GM21529 (cell line): ENCODE data around the gene LRRC73.

ENCODE experiments used
- ATAC-seq: cut with Tn5 transposase; IDR thresholded peaks from one replicate; pipeline ENCODE4 v1.9.1; 2021; ENCODE audit not compliant: unreplicated experiment

Gene LRRC73

GRCh38 chr6:43493833-43494232 is 16.3 kb downstream of the LRRC73 start:
- no peak for ATAC-seq

- ATAC-seq = no peak
Observed at GRCh38 chr6:43493230-43493629, 16.9 kb downstream of the LRRC73 start.

- no peak for ATAC-seq
Observed at GRCh38 chr6:43492673-43493072, 17.5 kb downstream of the LRRC73 start.

GRCh38 chr6:43491750-43492661 is 18.1 kb downstream of the LRRC73 start:
- no peak for ATAC-seq

GRCh38 chr6:43490523-43490939 is 19.6 kb downstream of the LRRC73 start:
- ATAC-seq = no peak

GRCh38 chr6:43489277-43490072 is 20.7 kb downstream of the LRRC73 start:
- no peak for ATAC-seq

GRCh38 chr6:43488667-43489276 is 21.4 kb downstream of the LRRC73 start:
- ATAC-seq = no peak

- ATAC-seq = no peak
Observed at GRCh38 chr6:43481591-43482236, 28.4 kb downstream of the LRRC73 start.

- no peak for ATAC-seq
Observed at GRCh38 chr6:43481075-43481474, 29.1 kb downstream of the LRRC73 start.

GRCh38 chr6:43478008-43478372 is 32.2 kb downstream of the LRRC73 start:
- no peak for ATAC-seq

- peak; percentile 99 for ATAC-seq
Observed at GRCh38 chr6:43477235-43478007, 32.7 kb downstream of the LRRC73 start, which contains the start of gene TJAP1. TSS of gene TJAP1 (plus strand) at chr6:43477570. CDS start at chr6:43499002, 21,432 bp downstream.

GRCh38 chr6:43476746-43477145 is 33.4 kb downstream of the LRRC73 start:
- no peak for ATAC-seq

GRCh38 chr6:43475516-43475915 is 34.6 kb downstream of the LRRC73 start:
- ATAC-seq = no peak

- no peak for ATAC-seq
Observed at GRCh38 chr6:43472515-43472914, 37.6 kb downstream of the LRRC73 start.

- no peak for ATAC-seq
Observed at GRCh38 chr6:43471399-43471798, 38.7 kb downstream of the LRRC73 start.

GRCh38 chr6:43469947-43470346 is 40.2 kb downstream of the LRRC73 start:
- ATAC-seq = no peak

- no peak for ATAC-seq
Observed at GRCh38 chr6:43468748-43469681, 41.1 kb downstream of the LRRC73 start.

- no peak for ATAC-seq
Observed at GRCh38 chr6:43468240-43468639, 41.9 kb downstream of the LRRC73 start.

GRCh38 chr6:43467752-43468151 is 42.4 kb downstream of the LRRC73 start:
- no peak for ATAC-seq
